Measurements from ENCODE around the gene AGAP1.

DNA sequence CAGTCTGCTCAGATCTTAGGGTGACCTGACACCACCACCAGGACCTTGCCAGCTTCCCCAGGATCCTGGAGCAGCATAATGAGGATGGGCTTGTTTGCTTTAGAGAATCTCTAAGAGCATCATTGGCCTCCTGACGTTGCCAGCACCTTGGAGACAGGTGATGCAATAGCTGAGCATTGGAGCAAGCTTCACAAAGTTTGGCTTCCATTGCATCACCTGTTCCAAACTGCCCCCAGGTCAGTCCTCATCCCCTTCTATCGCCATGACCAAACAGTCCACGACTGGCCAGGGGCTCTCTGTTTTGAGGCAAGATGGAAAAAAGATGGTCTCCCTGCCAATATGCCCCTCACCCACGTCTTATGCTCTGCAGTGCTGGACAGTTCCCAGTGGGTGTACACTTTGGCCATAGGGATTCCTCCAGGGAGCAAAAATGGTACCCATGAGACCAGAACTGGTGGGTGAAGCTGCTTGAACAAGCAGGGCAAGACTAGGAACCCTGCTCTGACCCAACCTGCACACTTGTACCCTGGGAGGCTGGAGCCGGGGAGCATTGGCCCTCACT is 22.6 kb upstream of the AGAP1 start:
- TF ChIP-seq, protein P1, sequence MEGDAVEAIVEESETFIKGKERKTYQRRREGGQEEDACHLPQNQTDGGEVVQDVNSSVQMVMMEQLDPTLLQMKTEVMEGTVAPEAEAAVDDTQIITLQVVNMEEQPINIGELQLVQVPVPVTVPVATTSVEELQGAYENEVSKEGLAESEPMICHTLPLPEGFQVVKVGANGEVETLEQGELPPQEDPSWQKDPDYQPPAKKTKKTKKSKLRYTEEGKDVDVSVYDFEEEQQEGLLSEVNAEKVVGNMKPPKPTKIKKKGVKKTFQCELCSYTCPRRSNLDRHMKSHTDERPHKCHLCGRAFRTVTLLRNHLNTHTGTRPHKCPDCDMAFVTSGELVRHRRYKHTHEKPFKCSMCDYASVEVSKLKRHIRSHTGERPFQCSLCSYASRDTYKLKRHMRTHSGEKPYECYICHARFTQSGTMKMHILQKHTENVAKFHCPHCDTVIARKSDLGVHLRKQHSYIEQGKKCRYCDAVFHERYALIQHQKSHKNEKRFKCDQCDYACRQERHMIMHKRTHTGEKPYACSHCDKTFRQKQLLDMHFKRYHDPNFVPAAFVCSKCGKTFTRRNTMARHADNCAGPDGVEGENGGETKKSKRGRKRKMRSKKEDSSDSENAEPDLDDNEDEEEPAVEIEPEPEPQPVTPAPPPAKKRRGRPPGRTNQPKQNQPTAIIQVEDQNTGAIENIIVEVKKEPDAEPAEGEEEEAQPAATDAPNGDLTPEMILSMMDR (IDR thresholded peaks at IDR 0.05), result no peak
- TF ChIP-seq POLR2A (IDR thresholded peaks at IDR 0.05), result no peak
